Adrenal gland (tissue), 5 donors: ENCODE results near the gene MAD1L1.

Experiments used
- POLR2A ChIP-seq, 2 donors: fragments of 450-650 bp; IDR thresholded peaks; one replicate each; pipeline ENCODE4 v1.6.1; 2017; ENCODE audit warnings: antibody characterized with exemption in 2 of 2, mild to moderate bottlenecking in 2 of 2, moderate library complexity in 1 of 2
- TF ChIP-seq, protein P1 (sequence below), 6 experiments: fragments of 450-650 bp in 4 of 6; fragments of 200-600 bp in 2 of 6; sonication (generic) in 1 of 6; IDR thresholded peaks; 1 replicate in 5 of 6; 2 replicates in 1 of 6; pipeline versions ENCODE4 v1.5.1 to v1.8.0; 2016 to 2021; ENCODE audit warnings: antibody characterized with exemption in 6 of 6, mild to moderate bottlenecking in 2 of 6, moderate library complexity in 1 of 6
- donor health status: DM: no; HTN: no; CAD: no.

DNA sequence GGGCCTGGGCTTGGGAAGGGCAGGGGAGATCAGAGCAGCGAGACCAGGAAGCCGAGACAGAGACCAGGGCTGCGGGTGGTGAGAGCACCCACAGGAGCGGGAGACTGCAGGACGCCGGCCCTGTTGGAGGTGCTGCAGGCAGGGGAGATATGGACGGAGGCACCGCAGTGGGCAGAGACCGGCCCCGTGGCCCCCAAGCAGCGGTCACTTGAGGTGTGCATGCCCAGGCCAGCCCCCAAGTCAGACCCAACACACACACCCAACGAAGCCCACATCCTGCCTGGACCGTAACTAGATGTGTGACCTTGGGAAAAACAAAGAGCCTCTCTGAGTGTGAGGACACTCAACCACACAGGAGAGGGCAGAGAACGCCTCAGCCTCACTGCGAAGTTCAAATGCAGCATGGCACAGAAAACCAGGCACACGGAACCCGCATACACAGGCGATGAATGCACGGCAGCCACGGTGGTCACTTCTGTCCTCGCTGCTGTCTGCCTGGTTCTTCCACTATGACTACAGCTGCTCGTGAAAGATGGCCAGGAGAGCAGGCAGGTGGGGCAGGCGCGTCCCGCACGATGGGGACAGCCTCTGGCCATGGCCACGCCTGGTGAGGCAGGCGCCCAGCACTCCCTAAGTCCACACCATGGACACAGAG, 214.7 kb downstream of the MAD1L1 start:
- TF ChIP-seq, protein P1, sequence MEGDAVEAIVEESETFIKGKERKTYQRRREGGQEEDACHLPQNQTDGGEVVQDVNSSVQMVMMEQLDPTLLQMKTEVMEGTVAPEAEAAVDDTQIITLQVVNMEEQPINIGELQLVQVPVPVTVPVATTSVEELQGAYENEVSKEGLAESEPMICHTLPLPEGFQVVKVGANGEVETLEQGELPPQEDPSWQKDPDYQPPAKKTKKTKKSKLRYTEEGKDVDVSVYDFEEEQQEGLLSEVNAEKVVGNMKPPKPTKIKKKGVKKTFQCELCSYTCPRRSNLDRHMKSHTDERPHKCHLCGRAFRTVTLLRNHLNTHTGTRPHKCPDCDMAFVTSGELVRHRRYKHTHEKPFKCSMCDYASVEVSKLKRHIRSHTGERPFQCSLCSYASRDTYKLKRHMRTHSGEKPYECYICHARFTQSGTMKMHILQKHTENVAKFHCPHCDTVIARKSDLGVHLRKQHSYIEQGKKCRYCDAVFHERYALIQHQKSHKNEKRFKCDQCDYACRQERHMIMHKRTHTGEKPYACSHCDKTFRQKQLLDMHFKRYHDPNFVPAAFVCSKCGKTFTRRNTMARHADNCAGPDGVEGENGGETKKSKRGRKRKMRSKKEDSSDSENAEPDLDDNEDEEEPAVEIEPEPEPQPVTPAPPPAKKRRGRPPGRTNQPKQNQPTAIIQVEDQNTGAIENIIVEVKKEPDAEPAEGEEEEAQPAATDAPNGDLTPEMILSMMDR (IDR thresholded peaks at IDR 0.05): no peak
- TF ChIP-seq POLR2A (IDR thresholded peaks at IDR 0.05): no peak
